HG03064 (cell line): ENCODE measurements around the gene ADIRF.
"Not testable (repeated sequence)": the region's sequence is repeated elsewhere in the genome, so short reads cannot be mapped to it uniquely, and the experiment has no call there.

Experiments
- ATAC-seq: cut with Tn5 transposase; IDR thresholded peaks from one replicate; pipeline ENCODE4 v1.9.1; 2021; ENCODE audit warnings: low read depth; ENCODE audit not compliant: unreplicated experiment

The ADIRF gene

GRCh38 chr10:86945361-86946212 lies 22.7 kb upstream of the ADIRF start:
- ATAC-seq, result no peak

- ATAC-seq, result no peak
Observed at GRCh38 chr10:86946213-86947155, 21.8 kb upstream of the ADIRF start.

GRCh38 chr10:86947806-86948205 lies 20.5 kb upstream of the ADIRF start:
- not testable (repeated sequence) for ATAC-seq

GRCh38 chr10:86950349-86950748 lies 17.9 kb upstream of the ADIRF start:
- ATAC-seq, result no peak

- no peak for ATAC-seq
Observed at GRCh38 chr10:86951184-86951761, 17.0 kb upstream of the ADIRF start.

GRCh38 chr10:86952106-86952505 lies 16.2 kb upstream of the ADIRF start:
- ATAC-seq, result no peak

GRCh38 chr10:86952697-86953096 lies 15.6 kb upstream of the ADIRF start:
- not testable (repeated sequence) for ATAC-seq

- no peak for ATAC-seq
Observed at GRCh38 chr10:86953747-86954680, 14.3 kb upstream of the ADIRF start.

- no peak for ATAC-seq
Observed at GRCh38 chr10:86954681-86955500, 13.4 kb upstream of the ADIRF start.

- no peak for ATAC-seq
Observed at GRCh38 chr10:86955501-86956194, 12.6 kb upstream of the ADIRF start.

- ATAC-seq, result no peak
Observed at GRCh38 chr10:86956195-86956847, 12.0 kb upstream of the ADIRF start.

- ATAC-seq, result no peak
Observed at GRCh38 chr10:86956848-86957448, 11.3 kb upstream of the ADIRF start.

GRCh38 chr10:86957471-86958115 lies 10.7 kb upstream of the ADIRF start, which contains the start of gene MMRN2:
Gene MMRN2, minus strand, starts transcription at chr10:86957615. Its CDS starts 74 bp downstream, at chr10:86957541.
- no peak for ATAC-seq

- no peak for ATAC-seq
Observed at GRCh38 chr10:86958116-86958900, 10.0 kb upstream of the ADIRF start, which contains the start of gene SNCG. Gene SNCG, plus strand, starts transcription at chr10:86958599. Its CDS starts 99 bp downstream, at chr10:86958698.

GRCh38 chr10:86958901-86959736 lies 9.2 kb upstream of the ADIRF start:
- ATAC-seq, result no peak

GRCh38 chr10:86959737-86960002 lies 8.6 kb upstream of the ADIRF start:
- ATAC-seq, result no peak
